Tibial nerve (tissue), 3 donors: ENCODE measurements around the gene SMO.
"Not testable (repeated sequence)": the region's sequence is repeated elsewhere in the genome, so short reads cannot be mapped to it uniquely, and the experiment has no call there.

Source experiments
- POLR2A ChIP-seq, 2 donors: fragments of 450-650 bp; IDR thresholded peaks; one replicate each; pipeline ENCODE4 v1.6.1; 2017; ENCODE audit warnings: antibody characterized with exemption in 2 of 2, mild to moderate bottlenecking in 2 of 2, moderate library complexity in 2 of 2
- TF ChIP-seq, protein P1 (sequence below), 5 experiments: fragments of 200-600 bp in 3 of 5; fragments of 450-650 bp in 2 of 5; sonication (generic) in 3 of 5; IDR thresholded peaks; one replicate each; pipeline ENCODE4 v1.5.1; 2016 to 2019; ENCODE audit warnings: antibody characterized with exemption in 5 of 5, mild to moderate bottlenecking in 3 of 5, moderate library complexity in 2 of 5

DNA sequence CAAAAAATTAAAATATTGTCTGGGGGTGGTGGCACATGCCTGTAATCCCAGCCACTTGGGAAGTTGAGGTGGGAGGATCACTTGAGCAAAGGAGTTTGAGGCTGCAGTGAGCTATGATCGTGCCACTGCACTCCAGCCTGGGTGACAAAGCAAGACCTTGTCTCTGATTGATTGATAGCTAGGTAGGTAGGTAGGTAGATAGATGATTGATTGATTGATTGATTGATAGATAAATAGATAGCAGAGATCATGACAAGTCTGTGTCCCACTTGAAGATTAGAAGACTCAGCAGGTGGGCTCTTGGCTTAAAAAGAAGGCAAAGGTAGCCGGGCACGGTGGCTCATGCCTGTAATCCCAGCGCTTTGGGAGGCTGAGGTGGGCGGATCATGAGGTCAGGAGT is 64.2 kb downstream of the SMO start:
- TF ChIP-seq, protein P1, sequence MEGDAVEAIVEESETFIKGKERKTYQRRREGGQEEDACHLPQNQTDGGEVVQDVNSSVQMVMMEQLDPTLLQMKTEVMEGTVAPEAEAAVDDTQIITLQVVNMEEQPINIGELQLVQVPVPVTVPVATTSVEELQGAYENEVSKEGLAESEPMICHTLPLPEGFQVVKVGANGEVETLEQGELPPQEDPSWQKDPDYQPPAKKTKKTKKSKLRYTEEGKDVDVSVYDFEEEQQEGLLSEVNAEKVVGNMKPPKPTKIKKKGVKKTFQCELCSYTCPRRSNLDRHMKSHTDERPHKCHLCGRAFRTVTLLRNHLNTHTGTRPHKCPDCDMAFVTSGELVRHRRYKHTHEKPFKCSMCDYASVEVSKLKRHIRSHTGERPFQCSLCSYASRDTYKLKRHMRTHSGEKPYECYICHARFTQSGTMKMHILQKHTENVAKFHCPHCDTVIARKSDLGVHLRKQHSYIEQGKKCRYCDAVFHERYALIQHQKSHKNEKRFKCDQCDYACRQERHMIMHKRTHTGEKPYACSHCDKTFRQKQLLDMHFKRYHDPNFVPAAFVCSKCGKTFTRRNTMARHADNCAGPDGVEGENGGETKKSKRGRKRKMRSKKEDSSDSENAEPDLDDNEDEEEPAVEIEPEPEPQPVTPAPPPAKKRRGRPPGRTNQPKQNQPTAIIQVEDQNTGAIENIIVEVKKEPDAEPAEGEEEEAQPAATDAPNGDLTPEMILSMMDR (IDR thresholded peaks at IDR 0.05), result not testable (repeated sequence)
- TF ChIP-seq POLR2A (IDR thresholded peaks at IDR 0.05), result not testable (repeated sequence)
